Lung (tissue), 12 donors: ENCODE measurements around the gene USP15. TPM values are rescaled to one million over a fixed set of nuclear protein-coding genes. Genes with fewer than 3 reads are reported as not detected.
A peak's percentile ranks its signal among the peaks of the same experiment; 100 is the strongest.

Source experiments
- ATAC-seq: fragments of 200-7000 bp; cut with Tn5 transposase; one replicate; pipeline ENCODE4 v1.9.1; 2020; ENCODE audit warnings: moderate number of reproducible peaks; ENCODE audit not compliant: insufficient read depth, low FRiP score
- DNase-seq, 3 donors: peaks; one replicate each; pipeline ENCODE4 v3.0.0-alpha.2; 2013 to 2017
- H3K27ac ChIP-seq, 2 donors: one replicate each; pipeline ENCODE4 v1.5.1; 2013; ENCODE audit warnings: mild to moderate bottlenecking in 2 of 2, moderate library complexity in 2 of 2, control low read depth in 1 of 2, inconsistent platforms in 1 of 2, low read depth in 1 of 2, low read length in 1 of 2
- H3K27me3 ChIP-seq, 3 donors: one replicate each; pipeline ENCODE4 v1.5.1; 2013; ENCODE audit warnings: low read length in 2 of 3; ENCODE audit not compliant: control insufficient read depth in 3 of 3, insufficient read depth in 3 of 3
- H3K36me3 ChIP-seq, 4 donors: one replicate each; pipeline ENCODE4 v1.5.1; 2013; ENCODE audit warnings: low read length in 4 of 4, mild to moderate bottlenecking in 1 of 4, moderate library complexity in 1 of 4; ENCODE audit not compliant: control insufficient read depth in 4 of 4, insufficient read depth in 4 of 4
- H3K4me1 ChIP-seq, 5 donors: one replicate each; pipeline ENCODE4 v1.5.1; 2013; ENCODE audit warnings: low read length in 5 of 5, mild to moderate bottlenecking in 2 of 5, moderate library complexity in 1 of 5; ENCODE audit not compliant: control insufficient read depth in 5 of 5, insufficient read depth in 5 of 5
- H3K4me3 ChIP-seq: one replicate; pipeline ENCODE4 v1.5.1; 2013; ENCODE audit warnings: mild to moderate bottlenecking, control low read depth, moderate library complexity
- H3K9ac ChIP-seq, 2 donors: one replicate each; pipeline ENCODE4 v1.5.1; 2013; ENCODE audit warnings: low read length in 2 of 2, control low read depth in 1 of 2; ENCODE audit not compliant: insufficient read depth in 1 of 2
- H3K9me3 ChIP-seq, 4 donors: one replicate each; pipeline ENCODE4 v1.5.1; 2013; ENCODE audit warnings: low read length in 3 of 4, mild to moderate bottlenecking in 1 of 4, moderate library complexity in 1 of 4; ENCODE audit not compliant: control insufficient read depth in 4 of 4, insufficient read depth in 3 of 4
- CTCF ChIP-seq: IDR thresholded peaks from 2 replicates; pipeline ENCODE4 v1.5.1; 2012; ENCODE audit warnings: mild to moderate bottlenecking; ENCODE audit errors: control extremely low read depth, extremely low read depth
- WGBS, 2 donors: extraction: QIAGEN DNeasy Blood & Tissue Kit; methylation state at CpG; one replicate each; pipeline ENCODE4 v1.1.7; 2013; 5-methylcytosine and 5-hydroxymethylcytosine counted together
- polyA plus RNA-seq, 2 donors: library from polyadenylated mRNA; stranded (reverse); fragments of 200-250 nt; gene quantifications; one replicate each; pipeline ENCODE4 v1.2.1, GENCODE V29; 2013
- total RNA-seq, 2 donors: library from RNA; depleted of rRNA in 1 of 2; stranded (reverse); fragments of >200 nt in 1 of 2; gene quantifications; one replicate each; pipeline ENCODE4 v1.2.1, GENCODE V29; 2014 to 2021
- donor health status: control.
- donor health status: control.
- donor health status: Bipolar disorder and iron deficiency.
- donor health status: healthy.
- donor health status: DM: yes; HTN: yes; CAD: no.

Gene USP15
- total and polyA plus RNA-seq, 4 donors, result 62.0 to 143 (median 82.6) TPM

- peaks cover 6 to 20% (median 8%) of the 10 kb centered on the region in 5 donors for H3K4me1 ChIP-seq
- peak overlapping the region; percentile 14 for H3K4me3 ChIP-seq
- H3K27me3 ChIP-seq, result no peaks in the 10 kb centered on the region
- 15 to 28% methylated on average over 10 of the region's 10 CpGs for WGBS, 2 donors
- H3K27ac ChIP-seq, result peak overlapping the region; percentile 71 to 87
- H3K36me3 ChIP-seq, result peaks cover 0 to 5% (median 0%) of the 10 kb centered on the region in 4 donors
- H3K9me3 ChIP-seq, result no peaks in the 10 kb centered on the region
- peak overlapping the region; percentile 78 to 99 for H3K9ac ChIP-seq
- no peak for TF ChIP-seq CTCF
- ATAC-seq (no peak), DNase-seq (peak in 1 of 3 donors; percentile 48)
Measured at GRCh38 chr12:62258941-62259630, 1.1 kb upstream of the USP15 start.

- WGBS, 2 donors, result 0% methylated on average over 15 of the region's 15 CpGs
- H3K9ac ChIP-seq, result peak overlapping the region; percentile 78 to 99
- H3K4me3 ChIP-seq, result peak overlapping the region; percentile 97
- peak overlapping the region; percentile 87 to 96 for H3K27ac ChIP-seq
- peak; percentile 1 for ATAC-seq
- no peaks in the 10 kb centered on the region for H3K9me3 ChIP-seq
- DNase-seq, result no peak
- TF ChIP-seq CTCF, result no peak
- peaks cover 0 to 5% (median 0%) of the 10 kb centered on the region in 4 donors for H3K36me3 ChIP-seq
- H3K27me3 ChIP-seq, result no peaks in the 10 kb centered on the region
- H3K4me1 ChIP-seq, result peaks cover 6 to 20% (median 8%) of the 10 kb centered on the region in 5 donors
Measured at GRCh38 chr12:62259631-62259992, 592 bp upstream of the USP15 start.

GRCh38 chr12:62260733-62261683, 804 bp downstream of the USP15 start:
- DNase-seq, result peak; percentile 25 to 50 (median 45)
- H3K9me3 ChIP-seq, result no peaks in the 10 kb centered on the region
- peak overlapping the region; percentile 87 to 96 for H3K27ac ChIP-seq
- H3K4me1 ChIP-seq, result peaks cover 6 to 20% (median 8%) of the 10 kb centered on the region in 5 donors
- H3K4me3 ChIP-seq, result peak overlapping the region; percentile 97
- no peak for TF ChIP-seq CTCF
- ATAC-seq, result peak; percentile 45
- no peaks in the 10 kb centered on the region for H3K27me3 ChIP-seq
- H3K9ac ChIP-seq, result peak overlapping the region; percentile 77 to 83
- WGBS, 2 donors, result 2 to 3% methylated on average over 26 of the region's 26 CpGs
- H3K36me3 ChIP-seq, result peaks cover 0 to 5% (median 0%) of the 10 kb centered on the region in 4 donors
